ENCODE data around the gene KCNK16. TPM values are rescaled to one million over a fixed set of nuclear protein-coding genes. Genes with fewer than 3 reads are reported as not detected.

The KCNK16 gene
- total RNA-seq, 4 donors from 2014 or later: not detected

DNA sequence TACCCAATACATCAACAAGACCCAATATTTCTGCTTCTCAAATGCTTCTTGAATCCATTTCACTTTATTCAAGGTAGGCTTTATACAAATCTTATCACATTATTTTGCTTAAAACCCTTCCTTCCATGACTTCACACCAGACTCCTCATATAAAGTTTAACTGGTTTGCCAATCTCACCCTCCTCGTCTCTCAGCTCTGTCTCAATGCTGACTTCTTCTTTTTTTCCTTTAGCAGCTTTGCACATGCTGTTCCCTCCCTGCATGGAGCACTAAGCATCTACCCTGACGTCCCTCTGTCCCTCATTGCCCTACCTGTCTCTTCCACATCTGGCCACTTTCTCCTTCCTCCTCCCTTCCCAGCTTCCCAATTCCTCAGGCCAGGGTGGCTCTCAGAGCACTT lies 39.7 kb downstream of the KCNK16 start:
- Histone ChIP-seq H3K9me3 (no peaks in the 10 kb centered on the region), H3K36me3 (no peaks in the 10 kb centered on the region), H3K27ac (no peak overlapping the region), H3K4me3 (no peak overlapping the region), H3K27me3 (no peaks in the 10 kb centered on the region), H3K4me1 (peaks cover 0 to 9% (median 0%) of the 10 kb centered on the region in 4 donors)
- 73 to 77% methylated on average over 2 of the region's 2 CpGs for WGBS, 2 donors
- TF ChIP-seq POLR2A (IDR thresholded peaks at IDR 0.05) (no peak), CTCF (IDR thresholded peaks at IDR 0.05) (no peak), EP300 (IDR thresholded peaks at IDR 0.05) (no peak)
- no peak for DNase-seq (ENCODE audit: low spot score in 2 of 2)

DNA sequence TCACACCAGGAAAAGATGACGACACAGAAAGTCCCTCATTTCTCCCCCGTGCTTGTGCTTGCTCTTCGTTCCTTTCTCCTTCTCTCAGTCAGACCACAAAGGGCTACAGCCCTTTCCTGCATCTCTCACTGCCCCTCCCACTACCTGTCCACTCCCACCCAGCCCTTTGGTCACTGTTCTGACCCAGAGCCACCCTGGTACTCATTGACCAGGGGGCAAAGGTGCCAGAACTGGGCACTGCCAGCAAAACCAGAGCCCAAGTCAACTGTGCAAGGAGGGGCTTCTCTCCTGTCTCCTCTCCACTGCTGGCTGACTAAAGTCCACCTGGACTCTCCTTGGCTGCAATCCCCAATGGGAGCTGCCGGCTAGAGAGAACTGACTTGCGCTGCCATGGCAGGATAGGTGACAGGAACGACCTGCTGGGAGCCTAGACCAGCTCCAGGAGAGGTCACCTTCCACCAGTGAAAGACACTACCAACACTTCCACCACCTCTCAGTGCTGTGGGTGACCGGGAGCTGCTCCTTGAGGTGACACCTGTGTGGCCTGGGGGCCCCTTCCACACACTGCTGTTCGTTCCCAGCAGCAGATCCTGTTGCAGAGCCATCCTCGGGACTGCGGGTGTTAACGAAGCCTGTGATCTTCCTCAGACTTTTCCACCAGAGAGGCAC lies 41.1 kb downstream of the KCNK16 start:
- Histone ChIP-seq H3K9me3 (no peaks in the 10 kb centered on the region), H3K4me3 (no peak overlapping the region), H3K27ac (no peak overlapping the region), H3K27me3 (no peaks in the 10 kb centered on the region), H3K4me1 (peaks cover 0 to 9% (median 0%) of the 10 kb centered on the region in 4 donors), H3K36me3 (no peaks in the 10 kb centered on the region)
- TF ChIP-seq POLR2A (IDR thresholded peaks at IDR 0.05) (no peak), EP300 (IDR thresholded peaks at IDR 0.05) (no peak), CTCF (IDR thresholded peaks at IDR 0.05) (no peak)
- WGBS, 2 donors: 87 to 93% methylated on average over 11 of the region's 11 CpGs
- DNase-seq (ENCODE audit: low spot score in 2 of 2): no peak

GRCh38 chr6:39280247-39280731 lies 42.2 kb downstream of the KCNK16 start:
- Histone ChIP-seq H3K36me3 (no peaks in the 10 kb centered on the region), H3K27ac (peak overlapping the region in 2 of 4 donors; percentile 27 to 56), H3K4me3 (no peak overlapping the region), H3K9me3 (no peaks in the 10 kb centered on the region), H3K27me3 (no peaks in the 10 kb centered on the region), H3K4me1 (peaks cover 0 to 9% (median 0%) of the 10 kb centered on the region in 4 donors)
- TF ChIP-seq EP300 (IDR thresholded peaks at IDR 0.05) (no peak), CTCF (IDR thresholded peaks at IDR 0.05) (no peak), POLR2A (IDR thresholded peaks at IDR 0.05) (no peak)
- no peak for DNase-seq (ENCODE audit: low spot score in 2 of 2)
- WGBS, 2 donors: 49 to 50% methylated on average over 8 of the region's 8 CpGs

GRCh38 chr6:39279539-39279938 lies 43.0 kb downstream of the KCNK16 start:
- Histone ChIP-seq H3K27me3 (no peaks in the 10 kb centered on the region), H3K27ac (peak overlapping the region in 2 of 4 donors; percentile 27 to 34), H3K4me1 (peaks cover 0 to 9% (median 0%) of the 10 kb centered on the region in 4 donors), H3K9me3 (no peaks in the 10 kb centered on the region), H3K4me3 (no peak overlapping the region), H3K36me3 (no peaks in the 10 kb centered on the region)
- no peak for DNase-seq (ENCODE audit: low spot score in 2 of 2)
- WGBS, 2 donors: 92 to 95% methylated on average over 5 to 6 of the region's 6 CpGs
- no peak for TF ChIP-seq POLR2A (IDR thresholded peaks at IDR 0.05)
- no peak for TF ChIP-seq CTCF (IDR thresholded peaks at IDR 0.05)
- no peak for TF ChIP-seq EP300 (IDR thresholded peaks at IDR 0.05)

GRCh38 chr6:39276379-39276995 lies 46.0 kb downstream of the KCNK16 start:
- no peaks in the 10 kb centered on the region for H3K9me3 ChIP-seq
- no peaks in the 10 kb centered on the region for H3K27me3 ChIP-seq
- 90 to 93% methylated on average over 3 of the region's 3 CpGs for WGBS, 2 donors
- H3K36me3 ChIP-seq: no peaks in the 10 kb centered on the region
- no peak overlapping the region for H3K4me3 ChIP-seq
- TF ChIP-seq POLR2A (IDR thresholded peaks at IDR 0.05) (no peak), CTCF (IDR thresholded peaks at IDR 0.05) (no peak), EP300 (IDR thresholded peaks at IDR 0.05) (no peak)
- no peak for DNase-seq (ENCODE audit: low spot score in 2 of 2)
- no peak overlapping the region for H3K27ac ChIP-seq
- peaks cover 0 to 14% (median 0%) of the 10 kb centered on the region in 4 donors for H3K4me1 ChIP-seq
